ENCODE measurements around the gene EDAR. TPM values are rescaled to one million over a fixed set of nuclear protein-coding genes. Genes with fewer than 3 reads are reported as not detected.

EDAR gene
- total and polyA plus RNA-seq, 10 of the 15 experiments (the other 5 are each of a cell fraction or from before 2014, with no cell fraction given) = 0.04 TPM; not detected in 9

GRCh38 chr2:108994178-108994577, 5.2 kb upstream of the EDAR start (continued):
- TF ChIP-seq EGR1 (IDR thresholded peaks at IDR 0.05; ENCODE audit: borderline replicate concordance in 1 of 2, low read depth in 2 of 2, low read length in 2 of 2) (no peak), ESRRA (IDR thresholded peaks at IDR 0.05; ENCODE audit: low read length) (no peak), HDGF (IDR thresholded peaks at IDR 0.05) (no peak), ZZZ3 (IDR thresholded peaks at IDR 0.05; ENCODE audit: control insufficient read depth, insufficient read length, low read depth) (no peak), IKZF2 (IDR thresholded peaks at IDR 0.05) (no peak), ZNF384 (IDR thresholded peaks at IDR 0.05; ENCODE audit: borderline replicate concordance, low read depth, low read length) (no peak), ZNF24 (IDR thresholded peaks at IDR 0.05) (no peak), CHD2 (IDR thresholded peaks at IDR 0.05; ENCODE audit: borderline replicate concordance, low read depth, low read length) (no peak)

- ChIA-PET SMC1A (ENCODE audit: uncharacterized antibody, unreplicated experiment) (interaction anchor here (1.4 kb wide), 1 partner anchor 12 kb away, joined by 4 read pairs; no protein-coding TSS in a partner anchor), RAD21 (ENCODE audit: unreplicated experiment) (no interaction called here), CTCF (no interaction called here), POLR2A (no interaction called here)
- BruUV-seq (replicated peaks) = no TSS peak
- H3K27me3 ChIP-seq (replicated peaks in 1 of 2; ENCODE audit: control insufficient read depth in 2 of 2, insufficient read depth in 2 of 2, low read length in 1 of 2) = no peaks in the 10 kb centered on the region; a peak in 1 of 4 replicates
- ATAC-seq (no peak), FAIRE-seq (no peak), DNase-seq (ENCODE audit: low read depth, low spot score) (no peak)
- no peaks in the 10 kb centered on the region for H3K9me3 ChIP-seq (replicated peaks; ENCODE audit: control insufficient read depth, insufficient read depth, low read length)
- H3K27ac ChIP-seq (ENCODE audit: control insufficient read depth, insufficient read depth) = no peak overlapping the region
- no peak overlapping the region for H3K4me2 ChIP-seq (ENCODE audit: control insufficient read depth, insufficient read depth)
- no peaks in the 10 kb centered on the region for H3K4me1 ChIP-seq (ENCODE audit: control insufficient read depth, insufficient read depth, low read length)
- no peak overlapping the region for H3K9ac ChIP-seq (ENCODE audit: control insufficient read depth, insufficient read depth, low read length)
- H3K4me3 ChIP-seq = no peak overlapping the region
- in situ Hi-C loops (cut with MboI) = no loop called here
- no peaks in the 10 kb centered on the region for H3K36me3 ChIP-seq (ENCODE audit: control insufficient read depth in 2 of 2, insufficient read depth in 2 of 2, low read length in 1 of 2)
- WGBS (ENCODE audit: insufficient coverage, insufficient replicate concordance, low lambda C conversion rate, missing lambda C conversion rate) = 35% methylated on average over 8 of the region's 8 CpGs
- no peak overlapping the region for H2AFZ ChIP-seq (ENCODE audit: control insufficient read depth, low read depth, low read length)
- H4K20me1 ChIP-seq (ENCODE audit: control insufficient read depth, insufficient read depth) = no peaks in the 10 kb centered on the region; the same call in 1 of the 2 replicates
- intact Hi-C loops (cut with micrococcal nuclease; ENCODE audit: unreplicated experiment) = no loop called here
- H3K79me2 ChIP-seq (ENCODE audit: control insufficient read depth, insufficient read depth, low read length) = no peaks in the 10 kb centered on the region
- TF ChIP-seq REST (IDR thresholded peaks at IDR 0.05; ENCODE audit: low read depth, low read length) = no peak
- no peak for TF ChIP-seq SREBF1 (IDR thresholded peaks at IDR 0.05; ENCODE audit: low read length)
- no peak for TF ChIP-seq PAX8 (IDR thresholded peaks at IDR 0.05)
- no peak for TF ChIP-seq TCF12 (IDR thresholded peaks at IDR 0.05; ENCODE audit: low read depth, low read length)
- TF ChIP-seq MYB (IDR thresholded peaks at IDR 0.05; ENCODE audit: borderline replicate concordance, low read depth, low read length) = no peak
- no peak for TF ChIP-seq NR2C2 (IDR thresholded peaks at IDR 0.05; ENCODE audit: borderline replicate concordance, control insufficient read depth, insufficient read length, low read depth)
- TF ChIP-seq CTCF (IDR thresholded peaks at IDR 0.05 in 2 of 3, conservative IDR thresholded peaks at IDR 0.05 in 1 of 3; ENCODE audit: control insufficient read depth in 2 of 3, extremely low read depth in 1 of 3, insufficient read depth in 1 of 3, low read depth in 3 of 3, low read length in 3 of 3) = no peak
- TF ChIP-seq SREBF2 (IDR thresholded peaks at IDR 0.05; ENCODE audit: low read length) = no peak
- no peak for TF ChIP-seq ZNF384 (IDR thresholded peaks at IDR 0.05; ENCODE audit: borderline replicate concordance, low read depth, low read length)
- TF ChIP-seq ZNF207 (IDR thresholded peaks at IDR 0.05; ENCODE audit: borderline replicate concordance) = no peak
These were observed 4.3 kb upstream of the EDAR start for GRCh38 chr2:108993095-108993937.
